RPMI8226 (cell line): Measurements from ENCODE around the gene PHAF1.

Experiments
- DNase-seq: peaks from one replicate; pipeline ENCODE4 v3.0.0-alpha.2; 2015

PHAF1 gene

DNA sequence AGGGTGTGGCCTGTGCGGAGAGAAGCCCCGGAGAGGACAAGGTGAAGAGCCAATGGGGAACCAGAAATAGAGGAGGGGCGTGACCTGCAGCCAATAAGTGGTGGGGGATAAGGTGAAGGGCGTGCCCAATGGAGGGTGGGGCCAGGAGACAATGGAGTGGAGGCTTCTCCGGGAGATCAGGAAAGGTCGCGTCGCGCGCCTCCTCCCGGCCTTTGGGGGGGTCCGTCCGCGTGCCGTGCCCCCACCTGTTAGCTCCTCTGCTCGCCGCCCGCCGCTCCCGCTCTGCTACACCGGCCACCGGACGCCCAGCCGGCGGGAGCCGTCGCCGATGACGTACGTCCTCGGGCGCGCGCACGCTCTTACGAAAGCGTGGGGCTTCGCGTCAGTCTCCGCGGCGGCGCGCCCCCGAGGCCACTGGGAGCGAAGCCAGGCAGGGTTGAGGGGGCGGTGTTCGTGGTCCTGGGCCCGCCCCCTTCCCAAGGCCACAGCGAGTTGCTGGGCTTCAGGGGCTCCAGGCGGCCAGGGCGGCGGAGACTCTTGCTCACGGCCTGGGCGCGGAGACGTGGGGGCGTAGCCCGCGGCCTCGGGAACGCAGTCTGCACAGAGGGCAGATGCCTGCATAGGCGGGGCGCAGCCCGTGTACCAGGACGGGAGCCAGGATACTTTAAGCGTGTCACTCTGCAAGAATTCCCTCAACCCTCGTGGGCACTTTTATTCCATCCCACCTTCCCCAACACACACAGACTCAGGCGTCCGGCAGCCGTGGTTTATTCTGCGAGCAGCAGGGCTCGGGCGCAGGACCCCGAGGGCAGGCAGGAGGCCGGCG, 74.1 kb downstream of the PHAF1 start, which contains the start of gene MATCAP1:
Gene MATCAP1, minus strand, starts transcription at position 337 of the 826 bp plus-strand sequence. CDS start 3,353 bp downstream, outside the sequence.
- peak; percentile 99 for DNase-seq

DNA sequence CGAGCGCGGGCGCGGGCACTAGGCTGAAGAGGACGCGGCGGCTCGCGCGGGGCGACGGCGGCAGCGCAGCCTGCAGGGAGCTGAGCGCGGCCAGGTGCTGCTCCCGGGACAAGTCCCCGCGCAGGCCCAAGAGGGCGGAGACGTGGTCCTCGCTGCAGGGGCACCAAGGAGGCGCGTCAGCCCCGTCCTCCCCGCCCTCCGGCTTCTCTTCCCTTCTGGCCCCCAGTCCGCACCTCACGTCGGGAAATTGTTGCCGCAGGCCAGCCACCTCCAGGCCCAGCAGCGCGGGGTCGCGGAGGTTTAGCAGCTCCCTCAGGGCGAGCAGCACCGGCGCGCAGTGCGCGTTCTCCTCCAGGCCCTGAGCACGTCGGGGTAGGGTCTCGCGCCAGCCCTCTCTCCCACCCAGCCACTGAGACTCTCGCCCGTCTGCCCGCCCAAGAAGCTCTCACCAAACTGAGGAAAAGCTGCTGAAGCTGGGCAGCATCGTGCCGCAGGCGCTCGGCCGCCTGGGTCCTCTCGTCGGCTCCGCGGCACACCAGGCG, 74.8 kb downstream of the PHAF1 start:
- peak; percentile 68 for DNase-seq

DNA sequence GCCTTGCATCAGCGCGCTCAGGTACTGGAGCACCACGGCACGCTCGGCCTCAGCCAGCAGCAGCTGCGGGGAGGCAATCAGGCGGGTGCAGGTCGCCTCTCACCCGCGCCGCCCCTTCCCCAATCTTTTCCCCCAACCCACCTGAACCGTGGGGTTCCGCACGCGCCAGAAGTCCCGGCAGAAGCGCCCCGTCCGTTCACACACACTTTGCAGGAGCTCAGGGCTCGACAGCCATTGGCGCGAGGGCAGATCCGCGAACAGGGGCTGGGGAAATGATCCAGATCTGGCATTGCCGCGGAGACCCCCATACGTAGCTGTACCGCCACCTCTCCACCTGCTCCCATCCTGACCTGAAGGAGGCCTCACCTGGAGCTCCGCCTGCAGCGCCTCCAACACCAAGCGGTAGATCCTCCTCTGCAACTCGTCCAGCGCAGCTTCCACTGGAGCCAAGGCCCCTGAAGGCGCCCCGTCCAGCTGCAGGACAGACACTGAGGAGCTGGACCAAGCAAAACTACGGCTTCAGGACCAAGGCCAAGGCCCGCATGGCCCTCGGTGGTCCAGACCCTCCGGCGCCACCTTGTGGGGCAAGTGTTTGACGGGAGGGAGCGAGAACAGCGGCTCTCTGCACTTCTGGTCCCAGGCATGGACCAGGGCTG, 75.4 kb downstream of the PHAF1 start:
- DNase-seq, result peak; percentile 93

DNA sequence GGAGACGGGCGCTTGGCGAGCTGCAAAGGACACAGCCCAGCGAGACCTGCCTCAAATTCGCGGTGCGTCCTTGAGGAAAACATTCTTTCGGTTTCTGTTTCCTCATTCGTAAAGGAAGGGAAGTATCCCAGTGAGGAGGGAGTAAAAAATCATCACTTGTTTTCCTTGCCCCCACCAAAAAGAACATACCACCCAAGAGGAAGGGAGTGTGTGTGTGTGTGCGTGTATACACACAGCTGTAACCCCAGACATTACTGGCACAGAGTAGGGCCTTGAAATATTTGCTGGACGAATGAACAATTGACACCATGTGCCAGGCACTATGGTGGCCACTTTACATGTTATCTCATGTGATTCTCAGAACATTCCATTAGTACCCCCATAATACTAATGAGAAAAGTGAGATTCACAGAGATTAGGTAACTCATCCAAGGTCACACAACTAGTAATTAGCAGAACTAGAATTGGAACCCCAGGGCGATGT, 76.0 kb downstream of the PHAF1 start:
- no peak for DNase-seq

DNA sequence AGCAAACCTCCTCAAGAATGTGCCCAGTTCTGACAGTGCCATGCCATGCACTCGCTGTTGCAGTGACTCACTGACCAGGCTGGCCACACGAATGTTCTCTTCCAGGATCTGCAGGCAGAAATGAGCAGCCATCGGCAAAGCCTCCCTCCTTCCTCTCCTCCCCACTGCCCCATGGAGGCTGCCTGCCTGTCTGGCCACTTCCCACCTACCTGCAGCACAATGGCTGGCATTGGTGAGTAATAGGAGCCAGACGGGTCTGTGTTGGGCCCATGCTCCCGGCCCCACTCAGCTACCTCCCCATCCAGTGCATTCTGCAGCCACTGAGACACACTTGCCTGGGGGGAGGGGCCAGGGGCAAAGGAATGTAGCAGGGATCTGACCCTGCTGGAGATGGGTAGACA, 76.8 kb downstream of the PHAF1 start:
- no peak for DNase-seq

DNA sequence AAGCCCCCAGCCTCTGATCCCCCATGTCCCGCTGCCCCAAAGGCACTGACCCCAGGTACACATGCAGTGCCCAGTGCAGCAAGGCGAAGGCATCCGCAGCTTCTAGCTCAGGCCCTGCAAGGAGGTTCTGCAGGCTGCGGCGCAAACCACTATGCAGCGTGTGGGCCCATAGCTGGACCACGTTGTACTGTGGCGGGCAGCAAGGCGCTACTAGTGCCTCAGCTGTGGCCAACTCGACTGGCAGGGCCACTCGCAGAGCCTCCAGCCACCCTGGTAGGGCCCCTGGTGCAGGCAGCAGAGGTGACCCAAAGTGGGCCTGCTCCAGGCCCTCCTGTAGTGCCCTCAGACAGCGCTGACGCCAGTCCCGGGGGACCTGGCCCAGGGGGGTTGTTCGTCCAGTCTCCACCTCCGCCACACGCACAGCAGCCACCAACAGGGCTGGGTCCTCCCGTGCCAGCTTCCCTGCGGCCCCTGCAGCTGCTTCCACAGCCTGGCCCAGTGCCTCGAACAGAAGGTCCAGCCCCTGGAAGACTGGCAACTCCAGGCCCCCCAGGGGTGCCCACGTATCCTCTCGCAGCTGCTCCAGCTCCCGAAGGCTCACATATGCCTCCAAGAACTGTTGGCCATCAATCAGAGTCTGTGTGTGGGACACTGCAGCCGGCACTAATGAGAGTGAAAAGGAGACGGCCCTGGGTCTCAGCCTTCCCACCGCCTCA, 77.6 kb downstream of the PHAF1 start:
- DNase-seq, result no peak

DNA sequence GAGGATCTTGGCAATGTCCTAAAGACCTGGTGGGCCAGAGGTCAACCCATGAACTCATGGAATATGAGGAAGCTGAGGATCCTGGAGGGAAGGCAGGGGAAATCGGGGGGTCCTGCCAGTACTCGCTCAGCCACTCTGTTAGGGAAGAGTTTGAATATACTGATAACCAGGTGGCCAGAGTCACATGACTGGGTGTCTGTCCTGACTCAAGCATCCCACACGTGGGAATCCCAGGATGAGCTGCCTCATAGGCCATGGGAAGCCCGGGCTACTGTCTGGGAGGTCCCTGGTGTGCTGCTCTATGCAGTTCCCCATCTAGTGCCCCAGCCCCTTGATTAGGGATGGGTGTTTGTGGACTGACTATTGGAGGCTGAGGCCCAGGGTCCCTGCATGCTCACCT, 78.6 kb downstream of the PHAF1 start:
- no peak for DNase-seq

DNA sequence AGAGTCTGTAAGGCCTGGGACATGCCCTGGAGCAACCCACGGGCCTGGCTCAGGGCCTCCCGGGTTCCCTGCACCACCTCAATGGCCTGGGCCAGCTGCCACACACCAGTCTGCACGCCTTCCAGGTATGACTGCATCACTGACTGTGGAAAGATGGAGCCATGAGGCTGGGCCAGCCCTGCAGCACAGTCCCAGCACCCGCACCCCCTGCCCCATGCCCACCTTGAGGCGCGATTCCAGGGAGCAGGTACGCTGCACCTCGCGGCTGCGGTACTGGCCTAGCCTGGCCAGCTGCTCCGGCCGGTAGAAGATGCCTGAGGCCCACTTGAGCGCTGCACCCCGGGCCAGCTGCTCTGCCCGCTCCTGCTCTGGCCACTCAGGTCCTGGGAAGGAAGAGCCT, 79.1 kb downstream of the PHAF1 start:
- no peak for DNase-seq

DNA sequence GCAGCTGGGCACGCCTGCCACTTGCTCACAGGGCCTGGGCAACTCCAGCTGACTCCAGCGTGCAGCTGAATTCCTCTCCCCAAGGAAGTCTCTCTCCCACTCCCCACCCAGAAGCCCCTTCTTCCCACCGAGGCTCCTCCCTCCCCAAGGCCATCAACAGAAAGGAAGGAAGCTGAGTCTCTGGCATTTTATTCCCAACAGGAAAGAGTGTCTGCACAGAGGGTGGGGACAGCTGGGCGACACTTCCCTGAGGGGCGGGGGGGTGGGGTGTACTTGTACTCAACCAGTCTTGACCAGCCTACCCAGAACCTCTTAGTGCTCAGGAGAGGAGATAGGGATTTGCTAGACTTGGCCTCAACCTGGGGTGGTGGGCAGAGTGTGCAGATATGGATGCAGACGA, 80.3 kb downstream of the PHAF1 start, which contains the start of gene EXOC3L1:
Gene EXOC3L1, minus strand, starts transcription at position 96 of the 400 bp plus-strand sequence. CDS start 460 bp downstream, outside the sequence.
- no peak for DNase-seq

DNA sequence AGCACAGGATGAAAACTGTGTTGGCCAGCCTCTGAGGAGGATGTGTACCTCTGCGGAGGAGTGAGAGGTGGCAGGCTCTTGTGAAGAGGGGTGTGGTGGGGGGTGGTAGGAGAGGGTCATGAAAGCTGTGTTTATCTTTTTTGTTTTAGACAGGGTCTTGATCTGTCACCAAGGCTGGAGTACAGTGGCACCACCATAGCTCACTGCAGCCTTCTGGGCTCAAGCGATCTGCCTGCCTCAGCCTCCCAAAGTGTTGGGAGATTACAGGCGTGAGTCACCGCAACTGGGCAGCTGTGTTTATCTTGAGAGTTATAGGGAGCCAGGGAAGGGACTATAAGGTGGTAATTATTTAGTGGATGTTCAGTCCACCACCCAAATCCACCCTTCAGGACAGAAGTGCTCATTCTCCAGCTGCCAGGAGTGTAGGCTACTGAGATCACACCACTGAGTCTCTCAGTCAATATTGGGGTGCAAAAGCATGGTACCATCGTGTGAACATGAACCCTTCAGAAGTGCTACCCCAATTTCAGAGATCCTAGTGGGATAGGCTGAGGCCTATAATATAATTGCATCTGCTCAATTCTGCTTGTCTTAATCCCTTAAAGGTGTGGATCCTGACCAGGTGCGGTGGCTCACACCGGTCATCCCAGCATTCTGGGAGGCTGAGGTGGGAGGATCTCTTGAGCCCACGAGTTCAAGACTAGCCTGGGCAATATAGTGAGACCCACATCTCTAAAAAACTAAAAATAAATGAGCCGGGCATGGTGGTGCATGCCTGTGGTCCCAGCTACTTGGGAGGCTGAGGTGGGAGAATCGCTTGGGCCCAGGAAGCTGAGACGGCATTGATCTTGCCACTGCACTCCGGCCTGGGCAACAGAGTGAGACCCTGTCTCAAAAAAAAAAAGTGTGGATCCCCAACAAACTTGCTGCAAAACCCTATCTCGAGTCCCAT, 81.0 kb downstream of the PHAF1 start:
- DNase-seq, result no peak

DNA sequence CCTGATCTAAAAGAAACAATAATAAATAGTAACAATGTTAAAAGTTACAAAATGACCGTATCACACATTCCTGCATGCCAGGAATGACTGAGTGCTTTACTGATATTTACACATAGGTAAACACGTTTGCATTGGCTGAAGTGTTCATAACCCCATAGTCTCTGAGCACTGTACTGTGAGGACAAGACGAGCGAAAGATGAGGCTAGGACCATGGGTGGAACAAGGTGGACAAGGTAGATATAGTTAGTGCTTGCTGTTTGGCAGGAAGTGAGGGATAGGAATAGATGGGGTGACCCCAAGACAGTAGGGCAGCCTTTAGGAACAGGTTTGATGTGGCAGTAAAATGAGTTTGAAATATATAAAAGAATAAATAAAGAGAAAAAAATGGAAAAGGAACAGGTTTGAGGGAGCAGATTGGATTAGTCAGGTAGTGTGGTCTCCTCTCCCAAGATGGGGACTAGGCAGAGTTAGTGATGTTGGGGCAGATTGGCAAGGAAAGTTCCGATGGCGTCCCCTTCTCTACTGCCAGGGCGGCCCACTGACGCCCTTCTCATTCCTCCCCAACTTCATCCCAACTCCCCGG, 81.8 kb downstream of the PHAF1 start:
- no peak for DNase-seq

DNA sequence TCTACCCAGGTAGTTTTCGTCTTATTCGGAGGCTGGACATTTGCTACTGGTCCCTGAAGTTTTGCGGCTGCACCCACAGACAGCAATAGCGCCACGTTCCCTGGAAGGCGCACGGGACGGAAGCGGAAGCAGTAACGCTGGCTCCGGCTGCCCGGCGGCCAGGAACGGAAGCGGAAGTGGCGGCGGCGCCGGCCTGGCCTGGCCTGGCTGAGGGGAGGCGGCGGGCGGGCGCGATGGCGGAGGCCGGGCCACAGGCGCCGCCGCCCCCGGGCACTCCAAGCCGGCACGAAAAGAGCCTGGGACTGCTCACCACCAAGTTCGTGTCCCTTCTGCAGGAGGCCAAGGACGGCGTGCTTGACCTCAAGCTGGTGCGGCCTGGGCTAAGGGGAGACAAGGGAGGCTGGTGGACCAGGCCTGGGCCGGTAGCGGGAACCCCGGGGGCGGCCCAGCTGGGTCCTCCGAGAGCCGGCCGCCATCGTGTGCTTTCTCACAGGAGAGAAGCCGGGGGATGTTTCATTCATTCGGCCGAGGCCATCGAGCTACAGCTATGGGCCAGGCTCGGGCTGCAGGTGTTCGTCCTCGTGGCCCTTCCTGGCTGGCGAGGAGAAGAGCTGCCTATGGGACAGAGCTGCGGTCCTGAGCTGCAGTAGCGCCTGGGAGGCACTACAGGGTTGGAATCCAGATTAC, 82.4 kb downstream of the PHAF1 start, which contains the start of gene E2F4:
Gene E2F4, plus strand, starts transcription at position 161 of the 687 bp plus-strand sequence. Its CDS starts 73 bp downstream, at position 234.
- peak; percentile 98 for DNase-seq

DNA sequence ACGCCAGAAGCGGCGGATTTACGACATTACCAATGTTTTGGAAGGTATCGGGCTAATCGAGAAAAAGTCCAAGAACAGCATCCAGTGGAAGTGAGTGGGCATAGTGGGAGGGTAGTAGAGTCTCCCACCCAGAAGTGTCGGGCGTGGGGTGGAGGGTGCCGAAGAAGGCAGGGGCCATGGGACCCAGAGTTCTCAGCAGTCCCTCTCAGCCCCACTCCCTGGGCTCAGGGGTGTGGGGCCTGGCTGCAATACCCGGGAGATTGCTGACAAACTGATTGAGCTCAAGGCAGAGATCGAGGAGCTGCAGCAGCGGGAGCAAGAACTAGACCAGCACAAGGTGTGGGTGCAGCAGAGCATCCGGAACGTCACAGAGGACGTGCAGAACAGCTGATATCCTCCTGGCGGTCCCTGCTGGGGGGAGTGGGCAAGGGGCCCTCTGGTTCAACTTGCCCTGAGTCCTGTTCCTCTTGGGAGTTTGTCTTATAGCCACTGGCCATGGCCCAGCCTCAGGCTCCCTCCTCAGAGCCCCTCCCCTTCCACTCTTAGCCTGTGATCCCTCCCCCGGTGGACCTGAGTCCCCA, 83.1 kb downstream of the PHAF1 start:
- no peak for DNase-seq

DNA sequence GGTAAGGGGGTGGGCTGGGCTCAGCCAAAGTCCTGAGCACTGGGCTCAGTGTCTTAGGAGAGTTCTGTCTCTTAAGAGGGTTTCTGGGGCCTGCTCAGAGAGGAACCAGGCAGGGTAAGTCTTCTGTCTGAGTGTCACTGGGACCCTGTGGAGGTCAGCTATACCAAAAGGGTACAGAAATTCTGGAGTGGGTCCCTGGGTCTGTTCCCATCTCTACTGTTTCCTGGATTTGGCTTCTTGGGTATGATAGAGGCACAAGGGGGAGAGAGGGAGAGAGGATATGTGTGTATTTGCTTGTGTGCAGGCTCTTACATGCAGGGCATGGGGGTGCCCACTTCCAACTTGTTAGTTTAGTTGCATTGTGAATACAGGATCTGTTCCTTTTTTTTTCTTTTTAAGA, 83.8 kb downstream of the PHAF1 start:
- DNase-seq, result no peak

DNA sequence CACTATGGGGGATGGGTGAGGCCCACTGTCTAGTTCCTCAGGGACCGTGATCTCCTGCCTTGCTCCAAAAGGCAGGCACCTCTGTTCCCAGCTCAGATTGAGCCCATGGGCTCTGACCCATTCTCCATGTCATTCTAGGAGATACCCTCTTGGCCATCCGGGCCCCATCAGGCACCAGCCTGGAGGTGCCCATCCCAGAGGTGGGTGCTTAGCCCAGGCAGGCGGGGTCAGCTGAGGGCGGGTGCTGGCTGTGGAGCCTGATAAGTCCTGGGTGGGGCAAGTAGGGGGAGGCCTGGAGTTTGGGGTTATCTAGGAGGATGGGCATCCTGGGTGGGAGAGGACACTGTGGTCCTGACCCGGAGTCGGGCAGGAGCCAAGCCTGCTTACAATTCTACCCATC, 84.5 kb downstream of the PHAF1 start:
- DNase-seq, result no peak

DNA sequence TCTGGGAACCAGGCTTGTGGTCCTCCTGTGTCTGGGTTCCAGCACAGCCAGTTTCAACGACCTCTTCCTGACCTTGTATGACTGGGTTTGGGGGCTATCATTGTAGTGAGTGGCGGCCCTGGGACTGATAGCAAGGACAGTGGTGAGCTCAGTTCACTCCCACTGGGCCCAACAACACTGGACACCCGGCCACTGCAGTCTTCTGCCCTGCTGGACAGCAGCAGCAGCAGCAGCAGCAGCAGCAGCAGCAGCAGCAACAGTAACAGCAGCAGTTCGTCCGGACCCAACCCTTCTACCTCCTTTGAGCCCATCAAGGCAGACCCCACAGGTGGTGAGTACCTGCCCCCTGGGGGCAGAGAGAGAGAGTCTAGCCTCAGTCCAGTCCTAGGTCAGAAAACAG, 85.9 kb downstream of the PHAF1 start:
- DNase-seq, result no peak

DNA sequence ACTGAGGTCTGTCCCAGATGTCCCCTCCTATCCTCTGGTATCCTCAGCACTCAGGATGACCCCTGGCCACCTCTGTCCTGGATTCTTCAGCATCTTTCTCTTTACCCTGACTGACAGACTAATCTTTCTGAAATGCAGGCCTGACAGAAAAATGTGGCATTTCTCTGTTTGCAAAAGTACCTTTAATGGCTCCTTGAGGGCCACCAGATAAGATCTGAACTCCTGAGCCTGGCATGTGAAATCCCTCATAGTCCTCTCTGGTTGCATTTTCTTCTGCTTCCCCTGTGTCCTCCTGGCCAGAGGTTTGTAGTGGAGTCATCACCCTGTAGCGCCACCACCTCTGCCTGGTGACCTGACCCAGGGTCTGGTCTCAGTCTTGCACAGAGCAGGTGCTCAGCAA, 87.1 kb downstream of the PHAF1 start:
- DNase-seq, result no peak

DNA sequence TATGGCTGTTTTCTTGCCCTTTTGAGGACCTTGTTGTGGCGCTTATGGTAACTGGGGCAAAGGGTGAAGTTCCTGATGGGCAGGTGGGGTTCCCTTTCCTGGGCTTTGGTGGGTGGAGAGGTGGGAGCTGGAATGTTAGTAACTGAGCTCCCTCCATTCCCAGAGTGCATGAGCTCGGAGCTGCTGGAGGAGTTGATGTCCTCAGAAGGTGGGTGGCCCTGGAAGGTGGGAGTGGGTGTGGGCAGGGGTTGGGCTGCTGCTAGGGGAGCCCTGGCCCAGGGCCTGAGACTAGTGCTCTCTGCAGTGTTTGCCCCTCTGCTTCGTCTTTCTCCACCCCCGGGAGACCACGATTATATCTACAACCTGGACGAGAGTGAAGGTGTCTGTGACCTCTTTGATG, 88.0 kb downstream of the PHAF1 start:
- DNase-seq, result no peak
